ENCODE data around the gene KRT4.

GRCh38 chr12:52857500-52857899 is 43.6 kb upstream of the KRT4 start:
- TF ChIP-seq CTCF (IDR thresholded peaks at IDR 0.05): no peak
- TF ChIP-seq POLR2A (IDR thresholded peaks at IDR 0.05): no peak

Data from testis (tissue), 2 donors.